Stimulated activated CD4-positive, alpha-beta T cell treated with anti-CD3 and anti-CD28 coated beads, Interleukin-1b, Interleukin-23, amount 100 ng/mL, for 24 hours (primary cell): Measurements from ENCODE around the gene NOXRED1.

Source experiments
- DNase-seq, 4 experiments: peaks; one replicate each; pipeline ENCODE4 v3.0.0-alpha.2; 2020; ENCODE audit warnings: low read depth in 4 of 4, low spot score in 1 of 4

The NOXRED1 gene

GRCh38 chr14:77344377-77344996 is 78.8 kb downstream of the NOXRED1 start:
- DNase-seq = no peak
